Measurements from ENCODE around the gene OS9.

Gene OS9

DNA sequence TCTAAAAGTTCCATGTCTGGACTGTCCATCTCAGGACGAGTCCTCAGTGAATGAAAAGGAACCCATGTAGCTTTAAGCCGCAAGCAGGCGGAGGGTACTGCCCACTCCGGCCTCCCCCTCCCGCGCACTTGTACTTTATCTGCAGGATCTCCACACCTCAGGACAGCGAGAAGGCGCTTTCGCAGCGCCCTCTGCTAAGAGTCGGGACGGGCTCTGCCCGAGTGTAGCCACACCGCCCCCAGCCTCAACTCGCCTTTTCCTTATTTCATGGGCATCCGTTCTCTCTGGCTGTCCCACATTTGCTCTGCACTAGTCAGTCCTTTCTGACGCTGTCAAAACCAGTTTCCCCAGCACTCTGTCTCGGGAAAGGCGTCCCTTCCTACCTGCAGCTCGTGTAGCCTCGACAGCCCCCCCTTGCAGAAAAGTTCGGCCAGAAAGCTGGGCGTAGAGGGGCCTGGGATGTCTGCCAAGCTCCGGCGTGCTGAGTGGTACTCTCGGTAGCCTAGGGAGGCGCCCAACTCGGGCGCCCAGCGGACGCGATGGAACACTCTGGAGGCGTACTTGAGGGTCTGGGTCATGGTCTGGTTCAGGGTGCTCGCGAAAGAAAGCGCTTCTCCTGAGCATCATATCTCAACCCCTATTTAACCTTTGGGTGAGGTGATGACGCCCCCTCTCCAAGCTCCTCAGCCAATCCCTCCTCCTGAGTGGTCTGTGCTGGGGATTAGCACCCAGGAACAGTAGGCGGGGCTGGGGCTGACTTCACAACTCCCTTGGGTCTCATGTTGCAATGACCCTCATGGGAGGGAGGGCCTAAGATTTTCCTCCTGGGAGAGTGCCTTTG lies 72.8 kb downstream of the OS9 start, which contains the start of gene CYP27B1:
TSS of gene CYP27B1 (minus strand) at position 615 of the 841 bp plus-strand sequence. CDS start at position 578, 37 bp downstream.
- Mint-ChIP-seq H3K4me1 (peaks cover 54% of the 10 kb centered on the region), H3K27me3 (peaks cover 7% of the 10 kb centered on the region), H3K27ac (peak within 1 kb of the TSS; percentile 67), H3K9me3 (no peaks in the 10 kb centered on the region), H3K4me3 (peak within 1 kb of the TSS; percentile 87), H3K36me3 (ENCODE audit: low read depth) (peaks cover 53% of the 10 kb centered on the region)
- ATAC-seq: peak; percentile 33
- no peak for DNase-seq

DNA sequence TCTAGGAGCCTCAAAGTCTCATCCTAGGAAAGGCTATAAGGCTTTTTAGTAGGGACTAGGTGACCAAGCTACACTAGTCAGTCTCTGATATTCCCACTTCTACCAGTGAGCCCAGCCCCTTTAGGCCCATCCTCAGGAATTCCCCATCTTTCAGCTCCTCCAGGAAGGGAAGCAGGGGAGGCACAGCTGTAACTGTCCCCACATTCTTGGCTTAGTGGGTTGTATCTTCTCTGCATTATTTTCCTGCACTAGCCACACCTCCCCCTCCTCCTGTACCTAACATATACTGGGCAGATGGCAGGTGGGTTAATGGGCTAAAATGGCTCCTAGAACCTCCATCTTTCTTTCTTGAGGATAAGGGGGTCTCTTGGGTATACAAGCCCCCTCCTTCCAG lies 73.4 kb downstream of the OS9 start:
- Mint-ChIP-seq H3K27me3 (peaks cover 7% of the 10 kb centered on the region), H3K9me3 (no peaks in the 10 kb centered on the region), H3K36me3 (ENCODE audit: low read depth) (peaks cover 53% of the 10 kb centered on the region), H3K4me1 (peaks cover 57% of the 10 kb centered on the region), H3K4me3 (peak overlapping the region; percentile 87), H3K27ac (no peak overlapping the region)
- DNase-seq (no peak), ATAC-seq (no peak)

DNA sequence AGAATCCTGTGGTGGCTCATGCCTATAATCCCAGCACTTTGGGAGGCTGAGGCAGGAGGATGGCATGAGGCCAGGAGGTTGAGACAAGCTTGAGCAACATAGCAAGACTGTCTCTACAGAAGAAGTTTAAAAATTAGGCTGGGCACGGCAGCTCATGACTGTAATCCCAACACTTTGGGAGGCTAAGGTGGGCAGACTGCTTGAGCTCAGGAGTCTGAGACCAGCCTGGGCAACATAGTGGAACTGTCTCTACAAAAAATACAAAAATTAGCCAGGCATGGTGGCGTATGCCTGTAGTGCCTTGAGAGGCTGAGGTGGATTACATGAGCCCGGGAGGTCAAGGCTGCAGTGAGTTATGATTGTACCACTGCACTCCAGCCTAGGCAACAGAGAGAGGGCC lies 73.9 kb downstream of the OS9 start:
- ATAC-seq: no peak
- Mint-ChIP-seq H3K9me3 (no peaks in the 10 kb centered on the region), H3K4me3 (no peak overlapping the region), H3K27ac (no peak overlapping the region), H3K27me3 (peaks cover 7% of the 10 kb centered on the region), H3K36me3 (ENCODE audit: low read depth) (peaks cover 49% of the 10 kb centered on the region), H3K4me1 (peaks cover 58% of the 10 kb centered on the region)
- no peak for DNase-seq

DNA sequence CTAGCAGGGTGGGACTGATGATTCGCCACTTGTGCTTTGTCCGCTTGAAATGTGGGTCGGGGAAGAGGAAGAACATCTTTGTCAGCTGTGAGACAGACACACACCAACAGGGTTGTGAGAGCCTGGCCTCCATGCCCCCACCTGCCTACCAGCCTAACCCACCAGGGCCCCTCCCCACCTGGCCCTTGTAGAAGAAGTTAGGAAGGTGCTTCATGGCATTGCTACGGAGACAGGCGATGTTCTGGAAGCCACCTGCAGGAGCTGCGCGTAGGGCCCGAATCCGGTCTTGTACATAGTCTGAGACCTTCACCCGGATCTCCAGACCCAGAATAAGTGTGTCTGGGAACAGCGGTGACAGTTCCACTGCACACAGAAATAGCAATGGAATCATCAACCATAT lies 75.7 kb downstream of the OS9 start:
- peaks cover 35% of the 10 kb centered on the region for H3K36me3 Mint-ChIP-seq (ENCODE audit: low read depth)
- peaks cover 7% of the 10 kb centered on the region for H3K27me3 Mint-ChIP-seq
- H3K27ac Mint-ChIP-seq: no peak overlapping the region
- no peak overlapping the region for H3K4me3 Mint-ChIP-seq
- no peaks in the 10 kb centered on the region for H3K9me3 Mint-ChIP-seq
- no peak for DNase-seq
- no peak for ATAC-seq
- peaks cover 56% of the 10 kb centered on the region for H3K4me1 Mint-ChIP-seq

DNA sequence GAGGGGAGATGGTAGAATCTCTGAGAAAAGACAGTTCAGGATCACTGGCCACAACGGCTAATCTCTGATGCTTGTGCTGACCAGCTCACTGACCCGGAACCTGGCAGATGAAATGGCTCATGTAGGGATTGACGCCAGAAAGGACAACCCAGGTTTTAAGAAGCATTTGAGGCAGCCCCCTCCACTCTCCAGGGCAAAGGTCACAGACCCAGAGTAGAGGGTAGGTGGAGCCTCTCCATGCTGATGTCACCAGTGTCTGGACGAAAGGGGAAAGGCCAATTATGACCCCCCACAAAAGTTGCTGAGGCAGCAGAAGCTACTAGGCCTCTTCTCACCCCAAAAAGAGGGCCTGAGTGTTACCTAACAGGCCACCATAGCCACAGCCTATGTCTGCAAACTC lies 76.8 kb downstream of the OS9 start:
- Mint-ChIP-seq H3K36me3 (ENCODE audit: low read depth) (peaks cover 34% of the 10 kb centered on the region), H3K4me3 (peak overlapping the region; percentile 94), H3K27me3 (peaks cover 5% of the 10 kb centered on the region), H3K9me3 (no peaks in the 10 kb centered on the region), H3K4me1 (peaks cover 48% of the 10 kb centered on the region), H3K27ac (peak overlapping the region; percentile 69)
- DNase-seq (no peak), ATAC-seq (no peak)
